Activated effector memory CD4-positive, alpha-beta T cell treated with Interleukin-2 at 50 U/mL for 16 hours (primary cell): ENCODE data around the gene TINAGL1.

Experiments used
- DNase-seq: peaks from one replicate; pipeline ENCODE4 v3.0.0-alpha.2; 2020

The TINAGL1 gene, protein sequence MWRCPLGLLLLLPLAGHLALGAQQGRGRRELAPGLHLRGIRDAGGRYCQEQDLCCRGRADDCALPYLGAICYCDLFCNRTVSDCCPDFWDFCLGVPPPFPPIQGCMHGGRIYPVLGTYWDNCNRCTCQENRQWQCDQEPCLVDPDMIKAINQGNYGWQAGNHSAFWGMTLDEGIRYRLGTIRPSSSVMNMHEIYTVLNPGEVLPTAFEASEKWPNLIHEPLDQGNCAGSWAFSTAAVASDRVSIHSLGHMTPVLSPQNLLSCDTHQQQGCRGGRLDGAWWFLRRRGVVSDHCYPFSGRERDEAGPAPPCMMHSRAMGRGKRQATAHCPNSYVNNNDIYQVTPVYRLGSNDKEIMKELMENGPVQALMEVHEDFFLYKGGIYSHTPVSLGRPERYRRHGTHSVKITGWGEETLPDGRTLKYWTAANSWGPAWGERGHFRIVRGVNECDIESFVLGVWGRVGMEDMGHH

GRCh38 chr1:31576201-31576669 lies at the start of gene TINAGL1:
Gene TINAGL1 (plus strand): TSS chr1:31576515. CDS start chr1:31577149, 634 bp downstream.
- no peak for DNase-seq

DNA sequence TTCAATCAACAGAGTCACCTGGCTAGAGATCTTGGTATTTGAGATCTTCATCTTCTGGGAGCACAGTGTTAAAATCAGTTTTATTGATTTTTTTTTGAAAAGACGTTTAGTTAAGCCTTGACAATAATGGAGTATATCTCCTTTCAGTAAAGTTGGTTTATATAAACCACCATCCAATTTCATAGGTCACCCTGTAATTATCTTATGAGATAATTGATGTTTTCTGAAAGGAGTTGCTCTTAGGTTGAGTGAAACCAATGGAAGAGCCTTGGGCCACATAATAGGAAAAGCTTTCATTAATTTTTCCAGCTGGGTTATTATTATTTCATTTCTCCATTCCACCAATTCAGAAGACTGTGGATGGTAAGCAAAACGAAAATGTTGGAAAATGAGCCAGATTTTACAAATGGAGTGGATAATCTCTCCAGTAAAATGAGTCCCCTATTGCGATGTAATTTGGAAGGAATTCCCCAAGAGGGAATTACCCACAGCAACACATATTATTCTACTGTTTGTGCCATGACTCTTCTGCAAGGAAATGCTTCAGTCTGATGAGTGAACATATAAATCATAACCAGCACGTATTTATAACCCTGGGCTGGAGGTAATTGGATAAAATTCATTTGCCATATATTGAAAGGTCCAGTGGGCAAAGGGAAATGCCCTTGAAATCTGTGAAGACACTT lies 46.2 kb upstream of the TINAGL1 start:
- DNase-seq: no peak

DNA sequence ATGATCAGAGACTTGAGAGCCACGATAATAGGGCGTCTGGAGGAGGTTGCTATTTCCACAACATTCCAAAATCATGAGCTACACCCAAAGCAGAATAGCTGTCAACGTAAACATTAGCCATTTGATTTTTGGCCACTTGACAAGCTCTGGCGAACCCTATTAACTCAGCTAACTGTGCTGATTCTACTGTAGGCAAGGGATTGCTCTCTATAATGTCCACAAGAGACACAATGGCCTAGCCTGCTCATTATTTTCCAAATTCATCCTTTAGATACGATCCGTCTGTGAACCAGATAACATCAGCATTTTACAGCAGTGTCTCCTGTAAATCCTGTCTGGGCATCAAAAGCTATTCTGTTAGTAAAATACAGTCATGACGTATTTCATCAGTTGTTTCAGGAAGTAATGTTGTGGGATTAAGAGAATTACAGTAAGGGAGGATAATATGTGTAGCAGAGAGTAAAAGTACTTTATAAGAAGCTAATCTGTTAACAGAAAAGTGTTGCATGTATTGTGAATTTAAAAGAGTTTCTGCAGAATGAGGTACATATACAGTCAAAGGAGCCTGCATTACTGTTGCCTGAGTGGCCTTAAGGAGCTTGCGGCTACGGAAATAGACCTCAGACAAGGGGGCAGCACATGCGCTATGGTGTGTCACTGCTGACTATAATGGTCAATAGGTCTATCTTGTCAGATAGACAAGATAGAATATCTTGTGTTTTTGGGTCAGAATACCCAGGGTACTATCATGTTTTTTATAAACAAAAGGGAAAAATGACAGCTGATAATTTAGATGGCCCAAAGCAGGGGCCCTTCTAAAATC lies 44.9 kb upstream of the TINAGL1 start:
- no peak for DNase-seq

DNA sequence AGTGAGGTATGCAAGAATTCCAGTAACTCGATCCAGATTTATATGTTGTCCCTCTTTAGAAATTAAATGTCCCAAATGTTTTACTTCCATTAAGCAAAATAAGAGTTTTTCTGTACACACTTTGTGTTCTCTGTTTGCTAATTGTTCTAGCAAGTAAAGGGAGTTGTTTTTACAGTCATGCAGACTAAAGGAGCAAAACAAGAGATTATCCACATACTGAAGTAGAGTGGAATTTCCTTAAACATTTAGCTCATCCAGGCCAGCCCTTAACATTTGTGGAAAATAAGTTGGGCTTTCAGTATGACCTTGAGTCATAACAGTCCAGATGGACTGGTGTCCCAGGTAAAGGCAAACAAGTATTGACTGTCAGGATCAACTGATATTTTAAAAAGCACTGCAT lies 44.1 kb upstream of the TINAGL1 start:
- DNase-seq: no peak

DNA sequence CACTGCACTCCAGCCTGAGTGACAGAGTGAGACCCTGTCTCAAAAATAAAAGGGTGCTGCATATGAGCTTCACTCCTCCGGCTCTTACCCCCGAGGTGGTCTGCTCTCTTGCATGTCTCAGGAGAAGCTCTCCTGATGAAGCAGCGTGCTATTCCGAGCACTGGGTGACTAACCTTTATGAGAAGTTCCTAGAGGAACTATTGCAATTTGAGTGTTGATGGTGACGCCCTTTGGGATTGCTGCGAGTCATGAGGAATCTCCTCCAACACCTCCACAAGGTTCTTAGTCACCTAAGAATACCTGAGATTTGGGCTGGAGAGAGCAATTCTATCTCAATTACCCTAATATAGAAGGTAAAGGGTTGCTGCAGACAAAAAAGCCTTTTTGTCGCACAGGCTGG lies 40.8 kb upstream of the TINAGL1 start:
- DNase-seq: no peak

- no peak for DNase-seq
These were observed 37.0 kb upstream of the TINAGL1 start for GRCh38 chr1:31539329-31539728.

- no peak for DNase-seq
These were observed 35.1 kb upstream of the TINAGL1 start for GRCh38 chr1:31541194-31541593.

- no peak for DNase-seq
These were observed 30.3 kb upstream of the TINAGL1 start for GRCh38 chr1:31545927-31546540.

GRCh38 chr1:31548534-31548906 lies 27.8 kb upstream of the TINAGL1 start:
- no peak for DNase-seq

GRCh38 chr1:31548907-31549808 lies 27.2 kb upstream of the TINAGL1 start:
- peak; percentile 75 for DNase-seq

DNA sequence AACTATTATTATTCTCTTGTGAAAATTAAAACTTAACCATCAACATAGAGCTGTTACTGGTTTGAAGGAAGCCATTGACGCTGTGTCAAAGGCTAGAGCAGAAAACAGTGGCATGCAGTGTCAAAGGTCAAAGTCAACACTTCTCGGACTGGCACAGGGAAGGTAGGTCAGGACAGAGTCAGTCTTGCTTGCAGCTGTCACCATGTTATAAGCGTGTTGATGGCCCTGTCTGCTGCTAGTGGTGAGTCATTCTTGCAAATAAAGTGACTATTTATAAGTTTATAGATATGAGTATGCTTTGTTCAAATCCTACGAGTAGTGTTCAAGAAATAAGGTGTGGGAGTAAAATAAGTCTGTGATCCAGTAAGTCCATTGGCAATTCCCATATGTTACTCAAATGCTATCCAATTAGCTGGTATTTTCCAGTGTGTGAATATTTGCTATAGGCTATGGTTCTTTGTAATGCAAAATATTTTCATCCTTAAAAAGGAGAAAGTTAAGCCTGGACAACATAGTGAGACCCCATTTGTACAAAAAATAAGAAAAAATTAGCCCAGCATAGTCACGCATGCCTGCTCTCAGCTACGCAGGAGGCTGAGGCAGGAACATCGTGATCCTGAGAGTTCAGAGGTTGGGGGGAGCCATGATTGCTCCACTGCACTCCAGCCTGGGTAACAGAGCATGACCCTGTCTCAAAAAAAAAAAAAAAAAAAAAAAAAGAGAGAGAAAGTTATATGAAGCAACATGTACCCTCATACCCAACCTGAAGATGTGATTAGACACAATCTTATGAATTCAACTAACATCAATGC lies 26.3 kb upstream of the TINAGL1 start:
- no peak for DNase-seq

- DNase-seq: no peak
These were observed 25.1 kb upstream of the TINAGL1 start for GRCh38 chr1:31551208-31551607.

DNA sequence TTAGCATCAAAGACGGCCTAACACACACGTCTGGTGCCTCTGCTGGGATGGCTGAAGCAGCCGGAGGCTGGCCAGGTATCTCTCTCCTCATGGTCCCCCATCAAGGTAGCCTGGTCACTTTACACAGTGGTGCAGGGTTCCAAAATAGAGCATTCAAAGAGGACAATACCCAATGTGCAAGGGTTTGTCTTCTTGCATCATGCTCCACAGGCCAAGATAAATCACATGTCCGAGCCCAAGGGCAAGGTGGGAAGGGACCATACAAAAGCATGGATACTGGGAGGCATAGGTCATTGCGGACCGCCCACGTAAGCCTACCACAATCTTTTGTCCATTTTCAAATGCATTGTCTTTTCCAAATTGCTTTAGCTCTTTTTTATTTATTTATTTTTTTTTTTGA lies 23.8 kb upstream of the TINAGL1 start:
- no peak for DNase-seq

DNA sequence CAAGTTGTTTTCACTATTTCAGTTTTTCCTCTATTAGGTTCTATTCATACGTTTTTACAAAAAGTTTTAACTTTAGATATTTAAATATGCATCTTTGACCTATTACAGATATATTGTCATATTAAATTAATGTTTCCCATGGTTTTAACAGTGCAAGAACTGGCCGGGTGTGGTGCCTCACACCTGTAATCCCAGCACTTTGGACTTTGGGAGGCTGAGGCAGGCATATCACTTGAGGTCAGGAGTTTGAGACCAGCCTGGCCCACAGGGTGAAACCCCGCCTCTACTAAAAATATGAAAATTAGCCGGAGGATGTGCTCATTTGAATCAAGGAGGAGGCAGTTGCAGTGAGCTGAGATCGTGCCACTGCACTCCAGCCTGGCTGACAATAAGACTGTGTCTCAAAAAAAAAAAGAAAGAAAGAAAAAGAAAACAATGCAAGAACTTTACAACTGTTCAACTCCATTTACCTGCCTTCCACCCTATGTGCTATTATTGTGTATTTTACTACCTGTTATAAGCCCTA lies 19.8 kb upstream of the TINAGL1 start:
- DNase-seq: no peak

DNA sequence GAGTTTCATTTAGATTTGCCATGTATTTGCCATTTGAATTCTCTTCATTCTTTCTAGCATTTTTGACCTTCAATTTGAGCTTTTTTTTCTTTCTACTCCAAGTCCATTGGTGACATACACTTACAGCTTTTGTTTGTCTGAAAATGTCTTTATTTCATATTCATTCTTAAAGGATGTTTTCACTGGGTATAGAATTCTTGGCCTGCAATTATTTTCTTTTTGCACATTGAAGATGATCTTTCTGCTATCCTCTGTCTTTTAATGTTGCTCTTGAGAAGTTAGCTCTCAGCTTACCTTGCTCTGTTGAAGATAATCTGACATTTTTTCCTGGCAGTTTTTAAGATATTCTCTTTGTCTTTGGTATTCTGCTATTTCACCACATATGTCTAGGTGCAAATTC lies 16.6 kb upstream of the TINAGL1 start:
- no peak for DNase-seq

DNA sequence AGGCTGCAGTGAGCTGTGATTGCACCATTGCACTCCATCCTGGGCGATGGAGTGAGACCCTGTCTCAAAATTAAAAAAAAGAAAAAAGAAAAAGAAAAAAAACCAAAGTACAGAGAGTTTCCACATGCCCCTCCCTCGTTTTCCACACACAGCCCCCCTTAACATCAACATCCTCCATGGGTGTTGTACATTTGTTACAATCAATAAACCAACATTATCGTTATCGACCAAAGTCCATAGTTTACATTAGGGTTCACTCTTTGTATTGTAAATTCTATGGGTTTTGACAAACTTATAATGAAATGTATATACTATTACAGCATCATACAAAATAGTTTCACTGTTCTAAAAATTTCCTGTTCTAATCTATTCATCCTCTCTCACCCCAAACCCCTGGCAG lies 15.9 kb upstream of the TINAGL1 start:
- no peak for DNase-seq

DNA sequence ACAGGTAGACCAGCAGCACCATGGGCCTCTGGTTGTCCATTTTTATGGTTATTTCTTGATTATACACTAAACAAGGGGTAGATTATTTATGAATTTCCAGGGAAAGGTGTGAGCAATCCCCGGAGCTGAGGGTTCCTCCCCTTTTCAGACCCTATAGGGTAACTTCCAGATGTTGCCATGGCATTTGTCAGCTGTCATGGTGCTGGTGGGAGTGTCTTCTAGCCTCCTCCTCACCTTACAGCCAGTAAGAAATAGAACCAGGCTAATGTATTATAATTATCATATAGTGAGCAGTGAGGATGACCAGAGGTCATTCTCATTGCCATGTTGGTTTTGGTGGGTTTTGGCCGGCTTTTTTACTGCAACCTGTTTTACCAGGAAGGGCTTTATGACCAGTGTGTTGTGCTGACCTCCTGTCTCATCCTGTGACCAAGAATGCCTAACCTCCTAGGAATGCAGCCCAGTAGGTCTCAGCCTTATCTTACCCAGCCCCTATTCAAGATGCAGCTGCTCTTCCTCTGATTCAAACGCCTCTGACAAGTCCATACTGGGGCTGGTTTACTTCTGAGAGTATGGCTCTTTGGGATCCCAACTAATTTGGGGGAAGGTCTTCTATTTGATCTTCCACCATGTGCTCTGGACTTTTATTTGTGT lies 13.5 kb upstream of the TINAGL1 start:
- DNase-seq: no peak

GRCh38 chr1:31564606-31564989 lies 11.7 kb upstream of the TINAGL1 start:
- no peak for DNase-seq

DNA sequence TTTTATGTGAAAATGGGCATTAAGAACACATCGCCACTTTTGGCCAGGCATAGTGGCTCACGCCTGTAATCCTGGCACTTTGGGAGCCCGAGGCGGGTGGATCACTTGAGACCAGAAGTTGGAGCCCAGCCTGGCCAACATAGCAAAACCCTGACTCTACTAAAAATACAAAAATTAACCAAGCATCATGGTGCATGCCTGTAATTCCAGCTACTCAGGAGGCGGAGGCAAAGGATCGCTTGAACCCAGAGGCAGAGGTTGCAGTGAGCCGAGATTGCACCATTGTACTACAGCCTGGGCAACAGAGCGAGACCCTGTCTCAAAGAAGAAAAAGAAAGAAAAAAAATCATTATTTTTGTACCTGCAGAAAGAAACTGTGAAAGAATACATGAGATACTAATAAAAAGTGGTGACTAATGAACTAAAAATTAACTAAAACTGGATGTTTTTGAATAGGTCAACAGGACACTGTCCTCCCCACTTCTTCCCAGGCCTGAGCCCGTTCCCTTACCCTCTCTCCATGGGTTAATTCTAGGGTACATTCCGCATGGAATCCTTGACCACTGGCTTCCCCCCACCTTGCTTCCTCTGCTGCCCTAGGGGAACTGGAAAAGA lies 8.3 kb upstream of the TINAGL1 start:
- DNase-seq: no peak
